LNCAP (cell line): ENCODE results near the gene RNF222.

Source experiments
- TF ChIP-seq, protein P1 (sequence below): fragments of 450-650 bp; IDR thresholded peaks from 2 replicates; pipeline ENCODE4 v1.5.1; 2017; ENCODE audit warnings: mild to moderate bottlenecking

Gene RNF222

DNA sequence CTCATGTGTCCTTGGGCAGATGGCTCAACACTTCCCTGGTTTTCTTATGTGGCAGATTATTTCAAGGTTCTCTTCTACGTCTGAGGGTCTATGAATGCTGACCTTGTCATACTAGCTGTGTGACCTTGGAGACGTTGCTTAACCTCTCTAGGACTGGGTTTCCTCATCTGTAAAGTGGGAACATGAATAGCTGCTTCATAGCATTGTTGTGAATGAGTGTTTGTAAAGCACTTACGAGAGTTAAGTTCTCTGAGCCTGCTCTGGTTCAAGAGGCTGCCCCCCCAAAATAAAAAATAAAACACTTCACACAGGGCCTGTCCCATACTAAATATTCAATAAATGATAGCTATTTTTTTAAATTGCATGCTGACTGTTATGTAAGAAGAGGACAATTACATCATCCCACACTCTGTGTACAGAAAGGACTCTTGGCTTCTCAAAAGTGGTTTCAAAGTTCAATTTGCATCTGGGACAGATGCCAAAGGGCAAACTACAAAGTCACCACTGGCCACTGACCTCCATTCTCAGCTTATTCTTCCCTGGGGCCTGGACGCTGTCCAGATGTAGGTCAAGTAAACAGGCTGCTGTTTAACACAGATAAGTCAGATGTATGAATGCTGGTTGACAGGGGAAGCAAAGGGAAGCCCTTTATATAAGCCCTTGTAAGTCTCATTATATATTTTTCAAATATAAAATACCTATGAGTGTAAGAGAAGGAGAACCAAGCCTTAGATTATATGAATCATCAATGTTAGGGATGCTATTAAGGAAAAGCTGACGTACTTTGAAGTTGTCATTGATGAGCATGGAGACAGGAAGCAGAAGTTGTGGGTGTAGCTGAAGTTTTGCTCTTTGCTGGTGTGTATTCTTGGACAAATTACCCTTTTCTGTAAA, 22.7 kb upstream of the RNF222 start:
- TF ChIP-seq, protein P1, sequence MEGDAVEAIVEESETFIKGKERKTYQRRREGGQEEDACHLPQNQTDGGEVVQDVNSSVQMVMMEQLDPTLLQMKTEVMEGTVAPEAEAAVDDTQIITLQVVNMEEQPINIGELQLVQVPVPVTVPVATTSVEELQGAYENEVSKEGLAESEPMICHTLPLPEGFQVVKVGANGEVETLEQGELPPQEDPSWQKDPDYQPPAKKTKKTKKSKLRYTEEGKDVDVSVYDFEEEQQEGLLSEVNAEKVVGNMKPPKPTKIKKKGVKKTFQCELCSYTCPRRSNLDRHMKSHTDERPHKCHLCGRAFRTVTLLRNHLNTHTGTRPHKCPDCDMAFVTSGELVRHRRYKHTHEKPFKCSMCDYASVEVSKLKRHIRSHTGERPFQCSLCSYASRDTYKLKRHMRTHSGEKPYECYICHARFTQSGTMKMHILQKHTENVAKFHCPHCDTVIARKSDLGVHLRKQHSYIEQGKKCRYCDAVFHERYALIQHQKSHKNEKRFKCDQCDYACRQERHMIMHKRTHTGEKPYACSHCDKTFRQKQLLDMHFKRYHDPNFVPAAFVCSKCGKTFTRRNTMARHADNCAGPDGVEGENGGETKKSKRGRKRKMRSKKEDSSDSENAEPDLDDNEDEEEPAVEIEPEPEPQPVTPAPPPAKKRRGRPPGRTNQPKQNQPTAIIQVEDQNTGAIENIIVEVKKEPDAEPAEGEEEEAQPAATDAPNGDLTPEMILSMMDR, result no peak

DNA sequence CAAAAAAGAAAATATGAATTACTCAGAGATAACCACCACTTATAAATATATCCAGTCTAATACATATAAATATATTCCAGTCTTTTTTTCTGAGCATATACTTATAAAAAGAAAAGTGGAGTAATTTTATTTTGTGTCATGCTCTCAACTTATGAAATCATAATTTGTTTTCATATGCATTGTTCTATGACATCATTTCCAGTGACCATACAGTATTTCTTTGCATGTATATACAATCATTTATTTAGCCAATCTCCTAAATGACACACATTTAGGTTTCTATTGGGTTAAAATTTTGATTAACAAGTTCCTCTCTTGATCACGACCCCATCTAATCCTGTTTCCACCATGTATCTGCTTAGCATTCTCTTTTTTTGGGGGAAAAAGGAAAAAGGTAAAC, 21.7 kb upstream of the RNF222 start:
- TF ChIP-seq, protein P1, result no peak

DNA sequence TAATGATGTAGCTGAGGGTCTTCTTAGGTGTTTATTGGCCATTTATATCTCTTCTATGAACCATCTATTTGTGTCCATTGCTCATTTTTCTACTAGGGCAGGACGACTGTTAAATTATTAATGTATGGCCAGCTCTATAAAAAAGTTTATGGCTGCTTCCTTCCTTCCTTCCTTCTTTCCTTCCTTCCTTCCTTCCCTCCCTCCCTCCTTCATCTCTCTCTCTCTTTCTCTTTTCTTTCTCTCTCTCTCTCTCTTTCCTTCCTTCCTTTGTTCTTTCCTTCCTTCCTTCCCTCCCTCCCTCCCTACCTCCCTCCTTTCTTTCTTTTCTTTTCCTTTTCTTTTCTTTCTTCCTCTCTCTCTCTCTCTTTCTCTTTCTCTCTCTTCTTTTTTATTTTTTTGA, 20.8 kb upstream of the RNF222 start:
- TF ChIP-seq, protein P1, result no peak

DNA sequence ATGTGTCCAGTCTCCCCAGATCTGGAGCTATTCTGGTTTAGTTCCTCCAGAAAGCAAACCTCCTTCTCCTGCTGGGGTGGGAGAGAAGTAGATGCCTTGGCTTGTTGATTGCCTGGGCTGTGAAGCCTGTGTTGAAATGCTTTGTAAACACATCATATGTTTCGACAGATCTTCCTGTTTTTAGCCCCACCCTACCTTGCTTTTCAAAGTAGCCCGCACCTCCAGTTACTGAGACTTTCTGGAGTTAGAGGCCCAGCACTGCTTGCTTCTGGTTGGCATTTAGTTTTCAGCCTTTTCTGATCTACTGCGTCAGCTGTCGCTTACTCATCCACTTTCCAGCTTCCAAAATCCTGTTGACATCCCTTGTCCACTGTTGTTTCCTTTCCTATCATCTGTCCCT, 20.2 kb upstream of the RNF222 start:
- TF ChIP-seq, protein P1, result no peak

DNA sequence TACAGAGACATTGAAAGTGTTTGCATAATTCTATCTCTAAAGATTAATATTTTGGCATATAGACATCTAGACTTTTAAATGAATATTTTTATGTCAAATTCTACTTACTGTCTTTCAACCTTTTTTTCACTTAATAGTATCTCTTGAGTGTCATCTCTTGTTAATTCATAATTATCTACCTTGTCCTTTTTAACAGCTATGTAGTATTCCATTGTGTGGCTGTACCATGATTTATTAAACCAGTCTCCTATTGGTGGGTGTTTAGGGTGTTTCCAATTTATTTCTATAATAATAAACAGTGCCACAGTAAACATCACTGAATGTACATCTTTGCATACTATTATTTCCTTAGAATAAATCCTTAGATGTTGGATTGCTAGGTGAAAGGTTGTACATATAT, 16.3 kb upstream of the RNF222 start:
- TF ChIP-seq, protein P1, result no peak

DNA sequence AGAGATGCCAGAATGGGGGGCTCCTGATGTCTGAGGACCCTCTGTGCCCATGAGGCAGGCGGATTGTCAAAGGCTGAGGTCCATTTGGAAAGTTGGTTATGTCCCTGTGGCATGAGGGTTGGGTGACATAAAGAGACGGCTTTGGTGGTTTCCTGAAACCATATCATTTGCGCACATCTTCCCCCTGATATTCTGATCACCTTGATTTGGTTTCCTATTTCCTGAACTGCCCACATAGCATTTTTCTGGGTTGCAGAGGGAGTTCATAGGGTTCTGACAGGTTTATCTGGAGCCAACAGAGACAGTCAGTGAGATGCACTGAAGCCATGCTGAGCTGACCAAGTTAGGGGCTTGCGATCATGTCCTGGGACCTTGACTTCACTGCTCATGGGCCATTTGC, 15.7 kb upstream of the RNF222 start:
- TF ChIP-seq, protein P1, result no peak

DNA sequence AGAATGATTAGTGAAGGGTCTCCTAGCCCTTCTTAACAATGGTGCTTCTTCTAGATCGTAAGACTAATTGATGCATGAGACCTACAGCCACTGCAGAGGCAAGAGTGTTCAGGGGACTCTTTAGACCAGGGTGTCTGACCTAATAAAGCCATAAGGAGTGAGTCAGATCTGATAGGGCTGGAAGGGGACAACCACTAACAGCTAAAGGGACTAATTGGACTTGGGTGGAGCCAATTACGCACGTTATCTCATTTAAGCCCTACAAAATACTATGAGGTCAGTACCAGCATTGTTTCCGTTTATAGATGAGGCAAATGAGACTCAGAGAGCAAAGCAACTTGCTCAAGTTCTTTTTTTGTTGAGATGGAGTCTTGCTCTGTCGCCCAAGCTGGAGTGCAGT, 14.5 kb upstream of the RNF222 start:
- TF ChIP-seq, protein P1, result no peak

DNA sequence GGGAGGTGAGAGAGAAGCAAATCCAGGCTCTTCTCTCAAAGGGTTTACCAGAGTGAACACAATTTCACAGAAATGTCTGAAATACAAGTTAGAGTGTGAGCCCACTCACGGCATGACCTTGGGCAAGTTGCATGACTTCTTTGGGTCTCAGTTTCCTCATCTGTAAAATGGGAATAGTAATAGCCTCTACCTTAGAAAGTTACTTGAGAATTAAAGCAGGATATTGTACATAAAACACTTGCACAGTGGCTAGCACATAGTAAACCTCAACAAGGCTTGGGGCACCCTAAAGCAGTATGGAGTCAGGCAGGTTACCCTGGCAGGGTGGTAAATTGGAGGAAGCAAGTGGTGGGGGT, 13.2 kb upstream of the RNF222 start:
- TF ChIP-seq, protein P1, result no peak
